ENCODE data around the gene ZBTB7A. TPM values are rescaled to one million over a fixed set of nuclear protein-coding genes. Genes with fewer than 3 reads are reported as not detected.

The ZBTB7A gene
- total and polyA plus RNA-seq, 10 of the 15 experiments (the other 5 are each of a cell fraction or from before 2014, with no cell fraction given) = 0.26 to 42.4 (median 4.5) TPM

DNA sequence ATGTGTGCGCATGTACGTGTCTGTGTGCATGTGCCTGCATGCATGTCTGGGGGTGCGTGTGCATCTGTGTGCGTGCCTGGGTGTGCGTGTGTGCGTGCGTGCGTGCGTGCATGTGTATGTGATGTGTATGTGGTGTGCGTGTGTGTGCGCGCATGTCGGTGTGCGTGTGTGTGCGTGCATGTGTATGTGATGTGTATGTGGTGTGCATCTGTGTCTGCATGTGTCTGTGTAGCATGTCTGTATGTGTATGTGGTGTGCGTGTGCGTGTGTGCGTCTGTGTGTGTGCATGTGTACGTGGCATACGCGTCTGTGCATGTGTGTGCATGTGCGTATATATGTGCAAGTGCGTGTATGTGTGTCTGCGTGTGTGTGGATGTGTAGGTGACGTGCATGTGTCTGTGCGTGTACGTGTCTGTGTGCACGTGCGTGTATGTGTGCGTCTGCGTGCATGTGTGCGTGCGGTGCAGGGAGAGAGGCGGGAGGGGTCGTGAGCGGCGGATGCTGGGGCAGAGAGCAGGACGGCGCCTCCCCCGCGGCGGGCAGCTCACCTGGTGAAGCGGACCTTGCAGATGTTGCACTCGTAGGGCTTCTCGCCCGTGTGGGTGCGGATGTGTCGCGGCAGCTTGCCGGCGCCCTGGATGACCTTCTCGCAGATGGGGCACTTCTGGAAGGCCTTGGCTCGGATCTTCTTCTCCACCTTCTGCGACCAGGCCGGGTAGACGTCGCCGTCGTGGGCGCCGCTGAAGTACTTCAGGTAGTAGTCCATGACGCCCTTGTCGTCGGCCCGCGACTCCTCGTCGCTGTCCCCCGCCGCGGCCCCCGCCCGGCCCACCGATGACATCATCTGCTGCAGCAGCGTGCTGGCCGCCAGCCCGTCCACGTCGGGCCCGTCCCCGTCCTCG, 13.0 kb downstream of the ZBTB7A start (continued):
- TF ChIP-seq SIX5 (IDR thresholded peaks at IDR 0.05; ENCODE audit: low read depth, low read length, severe bottlenecking) (no peak), CBFB (IDR thresholded peaks at IDR 0.05; ENCODE audit: low read depth) (no peak), BHLHE40 (IDR thresholded peaks at IDR 0.05; ENCODE audit: borderline replicate concordance in 1 of 2, low read depth in 2 of 2, low read length in 1 of 2) (no peak)
- TF ChIP-seq, protein P1, sequence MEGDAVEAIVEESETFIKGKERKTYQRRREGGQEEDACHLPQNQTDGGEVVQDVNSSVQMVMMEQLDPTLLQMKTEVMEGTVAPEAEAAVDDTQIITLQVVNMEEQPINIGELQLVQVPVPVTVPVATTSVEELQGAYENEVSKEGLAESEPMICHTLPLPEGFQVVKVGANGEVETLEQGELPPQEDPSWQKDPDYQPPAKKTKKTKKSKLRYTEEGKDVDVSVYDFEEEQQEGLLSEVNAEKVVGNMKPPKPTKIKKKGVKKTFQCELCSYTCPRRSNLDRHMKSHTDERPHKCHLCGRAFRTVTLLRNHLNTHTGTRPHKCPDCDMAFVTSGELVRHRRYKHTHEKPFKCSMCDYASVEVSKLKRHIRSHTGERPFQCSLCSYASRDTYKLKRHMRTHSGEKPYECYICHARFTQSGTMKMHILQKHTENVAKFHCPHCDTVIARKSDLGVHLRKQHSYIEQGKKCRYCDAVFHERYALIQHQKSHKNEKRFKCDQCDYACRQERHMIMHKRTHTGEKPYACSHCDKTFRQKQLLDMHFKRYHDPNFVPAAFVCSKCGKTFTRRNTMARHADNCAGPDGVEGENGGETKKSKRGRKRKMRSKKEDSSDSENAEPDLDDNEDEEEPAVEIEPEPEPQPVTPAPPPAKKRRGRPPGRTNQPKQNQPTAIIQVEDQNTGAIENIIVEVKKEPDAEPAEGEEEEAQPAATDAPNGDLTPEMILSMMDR (IDR thresholded peaks at IDR 0.05 in 2 of 3, conservative IDR thresholded peaks at IDR 0.05 in 1 of 3; ENCODE audit: control insufficient read depth in 2 of 3, extremely low read depth in 1 of 3, insufficient read depth in 1 of 3, low read depth in 3 of 3, low read length in 3 of 3) = no peak
- TF ChIP-seq, protein P2, sequence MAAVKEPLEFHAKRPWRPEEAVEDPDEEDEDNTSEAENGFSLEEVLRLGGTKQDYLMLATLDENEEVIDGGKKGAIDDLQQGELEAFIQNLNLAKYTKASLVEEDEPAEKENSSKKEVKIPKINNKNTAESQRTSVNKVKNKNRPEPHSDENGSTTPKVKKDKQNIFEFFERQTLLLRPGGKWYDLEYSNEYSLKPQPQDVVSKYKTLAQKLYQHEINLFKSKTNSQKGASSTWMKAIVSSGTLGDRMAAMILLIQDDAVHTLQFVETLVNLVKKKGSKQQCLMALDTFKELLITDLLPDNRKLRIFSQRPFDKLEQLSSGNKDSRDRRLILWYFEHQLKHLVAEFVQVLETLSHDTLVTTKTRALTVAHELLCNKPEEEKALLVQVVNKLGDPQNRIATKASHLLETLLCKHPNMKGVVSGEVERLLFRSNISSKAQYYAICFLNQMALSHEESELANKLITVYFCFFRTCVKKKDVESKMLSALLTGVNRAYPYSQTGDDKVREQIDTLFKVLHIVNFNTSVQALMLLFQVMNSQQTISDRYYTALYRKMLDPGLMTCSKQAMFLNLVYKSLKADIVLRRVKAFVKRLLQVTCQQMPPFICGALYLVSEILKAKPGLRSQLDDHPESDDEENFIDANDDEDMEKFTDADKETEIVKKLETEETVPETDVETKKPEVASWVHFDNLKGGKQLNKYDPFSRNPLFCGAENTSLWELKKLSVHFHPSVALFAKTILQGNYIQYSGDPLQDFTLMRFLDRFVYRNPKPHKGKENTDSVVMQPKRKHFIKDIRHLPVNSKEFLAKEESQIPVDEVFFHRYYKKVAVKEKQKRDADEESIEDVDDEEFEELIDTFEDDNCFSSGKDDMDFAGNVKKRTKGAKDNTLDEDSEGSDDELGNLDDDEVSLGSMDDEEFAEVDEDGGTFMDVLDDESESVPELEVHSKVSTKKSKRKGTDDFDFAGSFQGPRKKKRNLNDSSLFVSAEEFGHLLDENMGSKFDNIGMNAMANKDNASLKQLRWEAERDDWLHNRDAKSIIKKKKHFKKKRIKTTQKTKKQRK (IDR thresholded peaks at IDR 0.05; ENCODE audit: low read depth, low read length) = no peak

Measured in GM12878 (cell line).